ENCODE measurements around the gene CAPZB.

Gene CAPZB

GRCh38 chr1:19429611-19430010 is 55.7 kb downstream of the CAPZB start:
- DNase-seq (ENCODE audit: low read depth), result no peak

- no peak for DNase-seq (ENCODE audit: low read depth)
These were observed 58.1 kb downstream of the CAPZB start for GRCh38 chr1:19427087-19427781.

- no peak for DNase-seq (ENCODE audit: low read depth)
These were observed 58.8 kb downstream of the CAPZB start for GRCh38 chr1:19426294-19427086.

- DNase-seq (ENCODE audit: low read depth), result no peak
These were observed 59.6 kb downstream of the CAPZB start for GRCh38 chr1:19425646-19426239.

GRCh38 chr1:19424651-19425570 is 60.4 kb downstream of the CAPZB start:
- DNase-seq (ENCODE audit: low read depth), result no peak

GRCh38 chr1:19423130-19423529 is 62.2 kb downstream of the CAPZB start:
- DNase-seq (ENCODE audit: low read depth), result no peak

GRCh38 chr1:19421365-19421764 is 64.0 kb downstream of the CAPZB start:
- DNase-seq (ENCODE audit: low read depth), result no peak

- DNase-seq (ENCODE audit: low read depth), result no peak
These were observed 64.7 kb downstream of the CAPZB start for GRCh38 chr1:19420606-19421005.

GRCh38 chr1:19419691-19420090 is 65.6 kb downstream of the CAPZB start:
- DNase-seq (ENCODE audit: low read depth), result no peak

GRCh38 chr1:19418503-19418971 is 66.8 kb downstream of the CAPZB start:
- DNase-seq (ENCODE audit: low read depth), result no peak

GRCh38 chr1:19416921-19417470 is 68.3 kb downstream of the CAPZB start:
- no peak for DNase-seq (ENCODE audit: low read depth)

GRCh38 chr1:19416145-19416544 is 69.2 kb downstream of the CAPZB start:
- DNase-seq (ENCODE audit: low read depth), result no peak

- DNase-seq (ENCODE audit: low read depth), result no peak
These were observed 70.7 kb downstream of the CAPZB start for GRCh38 chr1:19414515-19415121.

- no peak for DNase-seq (ENCODE audit: low read depth)
These were observed 71.3 kb downstream of the CAPZB start for GRCh38 chr1:19413999-19414398.

- DNase-seq (ENCODE audit: low read depth), result no peak
These were observed 72.7 kb downstream of the CAPZB start for GRCh38 chr1:19412654-19413053.

- DNase-seq (ENCODE audit: low read depth), result no peak
These were observed 73.7 kb downstream of the CAPZB start for GRCh38 chr1:19411612-19412011.

GRCh38 chr1:19410393-19410792 is 74.9 kb downstream of the CAPZB start:
- DNase-seq (ENCODE audit: low read depth), result no peak

GRCh38 chr1:19409477-19410341 is 75.6 kb downstream of the CAPZB start:
- no peak for DNase-seq (ENCODE audit: low read depth)

GRCh38 chr1:19407494-19408096 is 77.7 kb downstream of the CAPZB start:
- DNase-seq (ENCODE audit: low read depth), result no peak

GRCh38 chr1:19406680-19407079 is 78.7 kb downstream of the CAPZB start:
- no peak for DNase-seq (ENCODE audit: low read depth)

Measured in activated T-cell treated with anti-CD3 and anti-CD28 coated beads for 1 hour (primary cell).